ENCODE measurements around the gene CEP350. TPM values are rescaled to one million over a fixed set of nuclear protein-coding genes. Genes with fewer than 3 reads are reported as not detected.

The CEP350 gene
- total and polyA plus RNA-seq, 2 of the 4 experiments (the other 2 are of a cell fraction) = 5.0 to 36.4 TPM

GRCh38 chr1:179925922-179926849 lies 28.4 kb upstream of the CEP350 start:
- POLR2A ChIA-PET (ENCODE audit: unreplicated experiment) = no interaction called here
- intact Hi-C loops (cut with micrococcal nuclease) = no loop called here
- CTCF ChIA-PET = interaction anchor here (1.1 kb wide), 1 partner anchor 12 kb away, joined by 4 read pairs; no protein-coding TSS in a partner anchor

More at GRCh38 chr1:179925922-179926849, 28.4 kb upstream of the CEP350 start:
- Histone ChIP-seq H2BK20ac (ENCODE audit: low read depth, low read length) (peak overlapping the region; percentile 80; the same call in 1 of the 2 replicates), H3K23ac (ENCODE audit: low read depth, low read length) (0 out of 2 replicates have a peak overlapping the region, but pooled peaks have one; percentile 60), H3K27ac (ENCODE audit: insufficient read depth, low read length) (peak overlapping the region; percentile 43; the same call in 1 of the 2 replicates), H3K4me3 (ENCODE audit: insufficient read depth, low read depth, low read length) (no peak overlapping the region), H4K20me1 (ENCODE audit: insufficient read depth, low read length) (no peaks in the 10 kb centered on the region), H2AK5ac (ENCODE audit: low read depth, low read length) (0 out of 2 replicates have a peak overlapping the region, but pooled peaks have one; percentile 7), H3K4me2 (ENCODE audit: low read depth, low read length) (peak overlapping the region; percentile 6; the same call in 1 of the 2 replicates), H4K91ac (ENCODE audit: insufficient read depth, low read depth, low read length) (no peak overlapping the region; the same call in 1 of the 2 replicates), H3K9ac (ENCODE audit: low read depth, low read length) (no peak overlapping the region), H3K18ac (ENCODE audit: low read depth, low read length) (no peak overlapping the region), H3K9me1 (ENCODE audit: insufficient read depth, low read length) (no peaks in the 10 kb centered on the region; the same call in 1 of the 2 replicates), H3K36me3 (ENCODE audit: control insufficient read depth, insufficient read depth, low read length) (no peaks in the 10 kb centered on the region; the same call in 1 of the 2 replicates), H3K4ac (ENCODE audit: low read depth, low read length) (no peak overlapping the region), H4K5ac (ENCODE audit: low read depth, low read length) (no peak overlapping the region), H2AFZ (replicated peaks; ENCODE audit: low read length, poor library complexity) (no peak overlapping the region), H2BK5ac (ENCODE audit: low read depth, low read length, poor library complexity, severe bottlenecking) (peak overlapping the region; percentile 65), H3K14ac (replicated peaks; ENCODE audit: low read depth, low read length) (no peak overlapping the region), H3K27me3 (ENCODE audit: control insufficient read depth, insufficient read depth, low read length) (no peaks in the 10 kb centered on the region), H4K8ac (ENCODE audit: low read depth in 2 of 2, low read length in 2 of 2) (0 out of 4 replicates have a peak overlapping the region, but pooled peaks of 1 of the 2 experiments have one; percentile 11), H3K9me3 (ENCODE audit: control insufficient read depth, insufficient read depth, low read length) (no peaks in the 10 kb centered on the region), H2AK9ac (replicated peaks; ENCODE audit: low read depth, low read length, poor library complexity) (no peak overlapping the region), H2BK15ac (ENCODE audit: low read depth, low read length) (no peak overlapping the region), H3K4me1 (ENCODE audit: control insufficient read depth, insufficient read depth, low read length) (peaks cover 3% of the 10 kb centered on the region), H3K56ac (ENCODE audit: extremely low read depth, insufficient read depth, low read length) (no peak overlapping the region), H3K79me1 (ENCODE audit: low read depth in 1 of 2, low read length in 2 of 2) (no peaks in the 10 kb centered on the region), H2BK120ac (ENCODE audit: low read depth, low read length) (no peak overlapping the region)
- WGBS, 2 experiments (ENCODE audit: extremely low coverage in 2 of 2, insufficient read length in 1 of 2) = no CpG with 5 or more reads among the region's 4 CpGs
- in situ Hi-C loops (cut with MboI; ENCODE audit: low sequenced_read_pairs) (no loop called here), dilution Hi-C loops (cut with HindIII; ENCODE audit: low sequenced_read_pairs, unreplicated experiment) (no loop called here)
- DNase-seq (peak; percentile 81), ATAC-seq (ENCODE audit: low read depth) (peak; percentile 77)
- no TSS peak for BruUV-seq (replicated peaks)
- TF ChIP-seq, protein P1, sequence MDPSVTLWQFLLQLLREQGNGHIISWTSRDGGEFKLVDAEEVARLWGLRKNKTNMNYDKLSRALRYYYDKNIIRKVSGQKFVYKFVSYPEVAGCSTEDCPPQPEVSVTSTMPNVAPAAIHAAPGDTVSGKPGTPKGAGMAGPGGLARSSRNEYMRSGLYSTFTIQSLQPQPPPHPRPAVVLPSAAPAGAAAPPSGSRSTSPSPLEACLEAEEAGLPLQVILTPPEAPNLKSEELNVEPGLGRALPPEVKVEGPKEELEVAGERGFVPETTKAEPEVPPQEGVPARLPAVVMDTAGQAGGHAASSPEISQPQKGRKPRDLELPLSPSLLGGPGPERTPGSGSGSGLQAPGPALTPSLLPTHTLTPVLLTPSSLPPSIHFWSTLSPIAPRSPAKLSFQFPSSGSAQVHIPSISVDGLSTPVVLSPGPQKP (IDR thresholded peaks at IDR 0.05; ENCODE audit: borderline replicate concordance, low read depth, low read length) = no peak
- TF ChIP-seq CHD1 (IDR thresholded peaks at IDR 0.05; ENCODE audit: low read depth, low read length) = no peak
- TF ChIP-seq MAZ (IDR thresholded peaks at IDR 0.05; ENCODE audit: borderline replicate concordance, low read depth, low read length) = no peak
- TF ChIP-seq MXI1 (IDR thresholded peaks at IDR 0.05; ENCODE audit: borderline replicate concordance, low read depth, low read length) = no peak
- TF ChIP-seq RCOR1 (IDR thresholded peaks at IDR 0.05; ENCODE audit: insufficient replicate concordance, low read length) = no peak
- no peak for TF ChIP-seq CTCF (conservative IDR thresholded peaks at IDR 0.05; ENCODE audit: low read depth, low read length)
- no peak for TF ChIP-seq POLR2A (IDR thresholded peaks at IDR 0.05; ENCODE audit: low read depth, low read length)
- peak; percentile 86 for TF ChIP-seq CEBPB (IDR thresholded peaks at IDR 0.05; ENCODE audit: low read depth, low read length)
- TF ChIP-seq MAFK (IDR thresholded peaks at IDR 0.05; ENCODE audit: low read depth, low read length) = peak; percentile 51
- peak; percentile 96 for TF ChIP-seq FOS (IDR thresholded peaks at IDR 0.05; ENCODE audit: low read depth, low read length)
- TF ChIP-seq NFE2L2 (IDR thresholded peaks at IDR 0.05; ENCODE audit: low read depth, low read length) = no peak
